T47D (cell line): ENCODE data around the gene CACNA1I.

Experiments used
- DNase-seq, 2 experiments: peaks; one replicate each; pipeline versions ENCODE4 v3.0.0 to v3.0.0-alpha.2; 2011 to 2012; ENCODE audit warnings: low read depth in 1 of 2, low spot score in 1 of 2
- JUND ChIP-seq: IDR thresholded peaks from 2 replicates; pipeline ENCODE4 v1.6.1; 2012; ENCODE audit warnings: low read depth
- in situ Hi-C: cut with HindIII; loops from 2 replicates; pipeline ENCODE4 v1.10.0; 2016; ENCODE audit warnings: low sequenced_read_pairs, low pct_unique_long_range_greater_than_20kb

The CACNA1I gene

DNA sequence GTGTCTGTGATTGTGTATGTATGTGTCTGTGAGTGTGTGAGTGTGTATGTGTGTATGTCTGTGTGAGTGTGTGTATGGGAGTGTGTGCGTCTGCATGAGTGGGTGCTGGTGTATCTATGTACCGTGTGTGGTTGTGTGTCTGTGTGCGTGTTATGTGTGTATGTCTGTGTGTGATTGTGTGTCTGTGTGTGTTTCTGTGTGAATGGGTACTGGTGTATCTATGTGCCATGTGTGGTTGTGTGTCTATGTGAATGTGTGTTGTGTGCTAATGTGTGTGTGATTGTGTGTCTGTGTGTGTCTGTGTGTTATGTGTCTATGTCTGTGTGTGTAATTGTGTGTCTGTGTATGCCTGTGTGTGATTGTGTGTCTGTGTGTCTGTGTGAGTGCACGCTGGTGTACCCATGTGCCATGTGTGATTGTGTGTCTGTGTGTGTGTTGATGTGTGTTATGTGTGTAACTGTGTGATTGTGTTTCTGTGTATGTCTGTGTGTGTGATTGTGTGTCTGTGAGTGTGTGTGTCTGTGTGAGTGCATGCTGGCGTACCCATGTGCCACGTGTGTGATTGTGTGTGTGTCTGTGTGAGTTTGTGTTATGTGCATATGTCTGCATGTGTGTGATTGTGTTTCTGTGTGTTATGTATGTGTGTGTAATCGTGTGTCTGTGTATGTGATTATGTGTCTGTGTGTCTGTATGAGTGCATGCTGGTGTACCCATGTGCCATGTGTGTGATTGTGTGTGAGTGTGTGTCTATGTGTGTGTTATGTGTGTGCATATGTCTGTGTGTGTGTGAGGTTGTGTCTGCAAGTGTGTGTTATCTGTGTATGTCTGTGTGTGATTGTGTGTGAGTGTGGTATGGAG, 6.8 kb upstream of the CACNA1I start:
- no peak for TF ChIP-seq JUND
- DNase-seq, result no peak
- in situ Hi-C loops, result no loop called here

DNA sequence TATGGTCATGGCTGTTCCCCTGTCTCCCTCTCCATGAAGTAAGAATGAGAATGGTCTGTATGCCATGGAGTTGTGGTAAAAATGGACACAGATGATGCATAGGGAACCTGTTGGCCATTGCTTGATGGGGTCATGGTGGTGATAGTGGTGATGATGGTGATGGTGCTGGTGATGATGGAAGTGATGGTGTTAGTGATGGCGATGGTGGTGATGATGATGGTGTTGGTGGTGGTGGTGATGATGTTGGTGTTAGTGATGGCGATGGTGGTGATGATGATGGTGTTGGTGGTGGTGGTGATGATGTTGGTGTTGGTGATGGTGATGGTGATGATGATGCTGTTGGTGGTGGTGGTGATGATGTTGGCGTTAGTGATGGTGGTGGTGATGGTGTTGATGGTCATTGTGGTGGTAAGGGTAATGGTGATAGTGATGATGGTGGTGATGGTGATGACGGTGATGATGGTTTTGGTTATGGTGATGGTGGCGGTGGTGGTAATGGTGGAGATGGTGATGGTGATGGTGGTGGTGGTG, 5.1 kb upstream of the CACNA1I start:
- no peak for TF ChIP-seq JUND
- in situ Hi-C loops, result no loop called here
- no peak for DNase-seq

GRCh38 chr22:39567135-39567946, 3.2 kb upstream of the CACNA1I start:
- in situ Hi-C loops, result no loop called here
- no peak for TF ChIP-seq JUND
- no peak for DNase-seq

DNA sequence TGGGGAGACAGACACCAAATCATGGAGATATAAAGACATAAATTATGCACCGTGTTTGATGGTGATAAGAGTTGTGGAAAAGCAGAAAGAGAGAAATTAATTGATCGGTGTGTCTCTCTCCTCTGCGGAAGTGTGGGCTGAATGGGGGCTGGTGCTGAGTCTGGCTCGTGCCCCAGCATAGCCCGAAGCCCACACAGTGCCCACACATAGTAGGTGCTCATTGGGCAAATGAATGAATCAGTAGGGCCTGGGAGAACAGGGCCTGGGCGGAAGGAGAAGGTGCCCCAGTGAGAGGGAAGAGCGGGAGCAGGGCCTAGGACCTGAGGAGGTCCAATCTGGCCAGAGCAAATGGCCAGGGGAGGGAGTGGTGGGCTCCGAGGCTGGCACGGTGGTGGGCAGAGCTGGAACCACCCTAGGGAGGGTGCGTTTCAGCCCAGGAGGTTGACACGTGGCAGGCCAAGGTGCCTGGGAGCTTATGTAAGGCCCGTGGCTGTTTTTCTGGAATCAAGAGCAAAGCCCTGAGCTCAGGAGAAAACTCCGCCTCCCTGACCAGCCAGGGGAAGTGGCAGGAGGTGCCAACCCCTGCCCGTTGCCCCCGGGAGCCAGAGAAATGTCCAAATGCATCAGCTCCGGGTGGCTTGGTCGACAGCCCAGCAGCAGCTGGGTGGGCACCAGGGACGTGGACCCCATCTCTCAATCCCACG, 2.1 kb upstream of the CACNA1I start:
- DNase-seq, result no peak
- no peak for TF ChIP-seq JUND
- in situ Hi-C loops, result no loop called here

- no peak for TF ChIP-seq JUND
- in situ Hi-C loops, result no loop called here
- no peak for DNase-seq
Measured at GRCh38 chr22:39569066-39569465, 1.5 kb upstream of the CACNA1I start.

DNA sequence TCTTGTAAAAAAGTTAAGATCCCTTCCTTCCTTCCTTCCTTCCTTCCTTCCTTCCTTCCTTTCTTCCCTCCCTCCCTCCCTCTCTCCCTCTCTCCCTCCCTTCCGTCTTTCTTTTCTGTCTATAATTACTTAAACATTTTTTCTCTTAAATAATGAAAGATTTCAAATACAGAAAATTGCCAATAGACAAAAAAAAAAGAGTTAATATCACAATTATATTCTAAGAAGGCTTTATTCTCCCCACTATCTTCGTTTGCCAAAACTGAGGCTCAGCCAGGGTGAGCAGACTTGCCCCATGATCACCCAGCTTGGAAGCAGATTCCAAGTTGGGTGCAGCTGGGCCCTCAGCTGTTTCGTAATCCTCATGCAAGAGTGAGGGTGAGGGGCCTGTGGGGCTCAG, 327 bp upstream of the CACNA1I start:
- in situ Hi-C loops, result no loop called here
- no peak for DNase-seq
- no peak for TF ChIP-seq JUND

- in situ Hi-C loops, result no loop called here
- TF ChIP-seq JUND, result no peak
- DNase-seq, result no peak
Measured at GRCh38 chr22:39571538-39571937, 985 bp downstream of the CACNA1I start.

DNA sequence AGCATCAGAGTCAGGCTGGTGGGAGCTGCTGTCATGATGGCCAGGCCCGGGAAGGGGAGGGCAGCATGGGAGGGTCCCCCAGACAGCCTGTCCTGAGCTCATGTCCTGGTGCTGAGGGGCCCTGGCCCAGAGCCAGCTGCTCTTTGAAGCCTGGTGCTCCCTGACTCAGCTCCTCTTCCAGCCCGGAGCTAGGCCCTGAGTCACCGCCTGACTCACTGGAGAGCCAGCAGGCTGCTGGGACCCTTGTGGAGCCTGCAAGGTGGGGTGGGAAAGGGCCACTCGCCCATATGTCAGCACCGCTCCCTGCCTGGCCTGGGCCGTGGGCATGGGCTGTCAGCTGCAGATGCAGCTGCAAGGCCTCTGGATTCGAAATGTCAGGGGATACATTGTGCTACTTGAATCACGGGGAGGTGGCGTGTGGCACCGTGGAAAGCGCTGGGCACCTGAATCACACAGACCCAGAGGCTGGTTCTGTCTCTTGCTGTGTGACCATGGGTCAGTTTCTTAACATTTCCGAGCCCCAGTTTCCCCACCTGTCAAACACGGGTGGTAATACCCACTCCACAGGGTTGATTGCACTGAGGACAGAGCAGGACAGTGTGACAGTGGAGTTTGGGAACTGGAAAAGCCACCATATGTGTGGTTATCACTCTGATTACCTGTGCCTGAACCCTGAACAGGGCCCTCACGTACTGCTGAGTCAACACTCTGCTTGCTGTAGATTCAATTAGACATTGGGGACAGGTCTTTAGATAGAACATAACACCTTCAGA, 4.4 kb downstream of the CACNA1I start:
- in situ Hi-C loops, result no loop called here
- TF ChIP-seq JUND, result no peak
- no peak for DNase-seq

DNA sequence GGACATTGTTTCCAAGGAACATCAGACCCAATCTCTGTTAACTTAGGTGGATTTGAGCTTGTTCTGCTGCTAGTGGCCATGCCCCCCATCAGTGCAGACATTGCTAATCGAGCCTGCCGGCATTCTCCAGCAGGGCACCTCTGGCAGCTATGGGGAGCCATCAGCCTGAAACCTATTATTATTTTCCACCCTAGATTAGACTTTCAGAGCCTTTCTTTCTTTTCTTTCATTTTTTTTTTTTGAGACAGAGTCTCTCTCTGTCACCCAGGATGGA, 4.9 kb downstream of the CACNA1I start:
- DNase-seq, result no peak
- in situ Hi-C loops, result no loop called here
- no peak for TF ChIP-seq JUND

GRCh38 chr22:39576027-39576426, 5.5 kb downstream of the CACNA1I start:
- in situ Hi-C loops, result no loop called here

DNA sequence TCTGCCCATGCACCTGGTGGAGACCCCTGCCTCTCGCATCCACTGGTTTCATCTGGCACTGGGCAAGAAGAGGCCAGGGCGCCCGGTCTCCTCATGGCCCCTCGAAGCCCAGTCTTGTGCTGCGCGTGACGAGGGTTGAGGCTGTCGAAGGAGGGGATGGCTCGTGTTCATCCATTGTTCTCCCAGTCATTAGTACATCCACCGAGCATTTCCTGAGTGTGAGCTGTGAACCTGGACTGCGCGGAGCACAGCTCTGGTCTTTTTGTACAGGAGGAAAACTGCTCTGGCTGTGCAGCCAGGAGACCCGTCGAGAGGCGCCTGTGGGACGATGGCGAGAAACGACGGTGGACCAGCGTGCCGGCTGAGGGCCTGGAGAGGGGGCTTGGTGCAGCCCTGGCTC, 6.8 kb downstream of the CACNA1I start:
- DNase-seq, result no peak
- no peak for TF ChIP-seq JUND
- in situ Hi-C loops, result no loop called here

More at GRCh38 chr22:39576027-39576426, 5.5 kb downstream of the CACNA1I start:
- no peak for DNase-seq
- no peak for TF ChIP-seq JUND

DNA sequence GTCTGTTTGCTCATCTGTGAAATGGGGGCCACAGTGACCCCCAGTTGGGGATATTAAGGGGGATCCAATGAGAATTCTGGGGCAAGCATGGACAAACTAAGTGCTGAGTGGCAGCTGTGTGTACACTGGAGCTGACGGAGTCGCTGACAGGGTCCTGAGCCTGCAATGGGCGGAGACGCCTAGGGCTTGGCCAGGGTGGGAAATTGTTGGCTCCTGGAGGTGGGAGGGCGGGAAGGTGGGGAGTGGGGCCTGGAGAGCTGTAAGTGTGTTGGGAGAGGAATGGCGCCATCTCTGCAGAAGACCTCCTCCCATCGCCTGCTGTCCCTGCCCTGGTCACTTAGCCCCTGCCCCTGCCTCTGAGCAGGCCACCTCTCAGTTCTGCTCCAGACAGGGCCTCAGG, 7.3 kb downstream of the CACNA1I start:
- no peak for DNase-seq
- TF ChIP-seq JUND, result no peak
- in situ Hi-C loops, result no loop called here
